Stimulated activated naive B cell treated with anti-CD40 and anti-IgM and Interleukin-4, amounts not matched to agents 10 μg/mL and 1 μg/mL and 100 μg/mL, for 72 hours (primary cell): Measurements from ENCODE around the gene CFAP119.

ENCODE experiments used
- ATAC-seq, 2 donors: fragments of 150-1000 bp; cut with Tn5 transposase; replicated peaks; 2 replicates each; pipeline ENCODE4 v1.10.0; 2021; ENCODE audit warnings: moderate library complexity in 1 of 2
- DNase-seq: peaks from one replicate; pipeline ENCODE4 v3.0.0; 2021
- H3K27ac Mint-ChIP-seq: one replicate; pipeline ENCODE4 v1.8.0; 2022; ENCODE audit warnings: mild to moderate bottlenecking, mixed read lengths
- H3K27me3 Mint-ChIP-seq, 2 donors: one replicate each; pipeline ENCODE4 v1.8.0; 2022; ENCODE audit warnings: mixed read lengths in 2 of 2
- H3K36me3 Mint-ChIP-seq, 2 donors: one replicate each; pipeline ENCODE4 v1.8.0; 2022; ENCODE audit warnings: mixed read lengths in 2 of 2, mild to moderate bottlenecking in 1 of 2
- H3K4me1 Mint-ChIP-seq, 2 donors: one replicate each; pipeline ENCODE4 v1.8.0; 2022; ENCODE audit warnings: mixed read lengths in 2 of 2, mild to moderate bottlenecking in 1 of 2
- H3K4me3 Mint-ChIP-seq, 2 donors: one replicate each; pipeline ENCODE4 v1.8.0; 2022; ENCODE audit warnings: mild to moderate bottlenecking in 2 of 2, mixed read lengths in 2 of 2, moderate library complexity in 1 of 2
- H3K9me3 Mint-ChIP-seq, 2 donors: one replicate each; pipeline ENCODE4 v1.8.0; 2022; ENCODE audit warnings: mixed read lengths in 2 of 2, mild to moderate bottlenecking in 1 of 2

Gene CFAP119

GRCh38 chr16:30774367-30775130 is 12.7 kb upstream of the CFAP119 start:
- Mint-ChIP-seq H3K4me1 (peaks cover 33 to 63% of the 10 kb centered on the region in 2 donors), H3K27ac (peak overlapping the region; percentile 92), H3K36me3 (peaks cover 48 to 61% of the 10 kb centered on the region in 2 donors), H3K9me3 (no peaks in the 10 kb centered on the region), H3K27me3 (peaks cover 9 to 11% of the 10 kb centered on the region in 2 donors), H3K4me3 (peak overlapping the region; percentile 88 to 90)
- DNase-seq = no peak
- ATAC-seq = peak in 1 of 2 donors; percentile 2

GRCh38 chr16:30773826-30774225 is 12.0 kb upstream of the CFAP119 start:
- ATAC-seq (no peak), DNase-seq (no peak)
- Mint-ChIP-seq H3K4me3 (no peak overlapping the region), H3K4me1 (peaks cover 35 to 63% of the 10 kb centered on the region in 2 donors), H3K27me3 (peaks cover 9 to 11% of the 10 kb centered on the region in 2 donors), H3K9me3 (no peaks in the 10 kb centered on the region), H3K27ac (no peak overlapping the region), H3K36me3 (peaks cover 47 to 61% of the 10 kb centered on the region in 2 donors)

GRCh38 chr16:30771726-30772125 is 9.9 kb upstream of the CFAP119 start:
- no peak overlapping the region for H3K27ac Mint-ChIP-seq
- H3K4me3 Mint-ChIP-seq = no peak overlapping the region
- ATAC-seq (no peak), DNase-seq (no peak)
- H3K9me3 Mint-ChIP-seq = no peaks in the 10 kb centered on the region
- H3K36me3 Mint-ChIP-seq = peaks cover 44 to 68% of the 10 kb centered on the region in 2 donors
- peaks cover 26 to 50% of the 10 kb centered on the region in 2 donors for H3K4me1 Mint-ChIP-seq
- H3K27me3 Mint-ChIP-seq = peaks cover under 1 to 2% of the 10 kb centered on the region in 2 donors

GRCh38 chr16:30769379-30770089 is 7.7 kb upstream of the CFAP119 start:
- peak overlapping the region; percentile 25 for H3K27ac Mint-ChIP-seq
- peak in 1 of 2 donors; percentile 12 for ATAC-seq
- no peak overlapping the region for H3K4me3 Mint-ChIP-seq
- H3K27me3 Mint-ChIP-seq = no peaks in the 10 kb centered on the region
- H3K9me3 Mint-ChIP-seq = no peaks in the 10 kb centered on the region
- H3K4me1 Mint-ChIP-seq = peaks cover 19 to 28% of the 10 kb centered on the region in 2 donors
- DNase-seq = no peak
- H3K36me3 Mint-ChIP-seq = peaks cover 52 to 78% of the 10 kb centered on the region in 2 donors

GRCh38 chr16:30768583-30769181 is 6.8 kb upstream of the CFAP119 start:
- ATAC-seq (no peak), DNase-seq (no peak)
- H3K36me3 Mint-ChIP-seq = peaks cover 48 to 74% of the 10 kb centered on the region in 2 donors
- H3K4me1 Mint-ChIP-seq = peaks cover 15 to 30% of the 10 kb centered on the region in 2 donors
- peak overlapping the region; percentile 54 for H3K27ac Mint-ChIP-seq
- H3K9me3 Mint-ChIP-seq = no peaks in the 10 kb centered on the region
- H3K27me3 Mint-ChIP-seq = no peaks in the 10 kb centered on the region
- no peak overlapping the region for H3K4me3 Mint-ChIP-seq

- ATAC-seq = peak in 1 of 2 donors; percentile 38
- H3K4me1 Mint-ChIP-seq = peaks cover 17 to 33% of the 10 kb centered on the region in 2 donors
- H3K27me3 Mint-ChIP-seq = no peaks in the 10 kb centered on the region
- no peak overlapping the region for H3K4me3 Mint-ChIP-seq
- H3K36me3 Mint-ChIP-seq = peaks cover 47 to 73% of the 10 kb centered on the region in 2 donors
- H3K9me3 Mint-ChIP-seq = no peaks in the 10 kb centered on the region
- DNase-seq = no peak
- no peak overlapping the region for H3K27ac Mint-ChIP-seq
These were observed 6.1 kb upstream of the CFAP119 start for GRCh38 chr16:30767767-30768465.

GRCh38 chr16:30766933-30767284 is 5.0 kb upstream of the CFAP119 start:
- Mint-ChIP-seq H3K9me3 (no peaks in the 10 kb centered on the region), H3K4me1 (peaks cover 10 to 26% of the 10 kb centered on the region in 2 donors), H3K27me3 (no peaks in the 10 kb centered on the region), H3K4me3 (no peak overlapping the region), H3K36me3 (peaks cover 38 to 64% of the 10 kb centered on the region in 2 donors), H3K27ac (no peak overlapping the region)
- DNase-seq (no peak), ATAC-seq (no peak)

- no peak for DNase-seq
- Mint-ChIP-seq H3K27ac (no peak overlapping the region), H3K36me3 (peaks cover 34 to 60% of the 10 kb centered on the region in 2 donors), H3K27me3 (no peaks in the 10 kb centered on the region), H3K4me3 (no peak overlapping the region), H3K9me3 (no peaks in the 10 kb centered on the region), H3K4me1 (peaks cover 9 to 23% of the 10 kb centered on the region in 2 donors)
- no peak for ATAC-seq
These were observed 4.5 kb upstream of the CFAP119 start for GRCh38 chr16:30766206-30766932.

GRCh38 chr16:30764816-30765465 is 3.1 kb upstream of the CFAP119 start:
- Mint-ChIP-seq H3K4me3 (no peak overlapping the region), H3K36me3 (peaks cover 28 to 61% of the 10 kb centered on the region in 2 donors), H3K27me3 (no peaks in the 10 kb centered on the region), H3K9me3 (no peaks in the 10 kb centered on the region), H3K4me1 (peaks cover 19 to 30% of the 10 kb centered on the region in 2 donors), H3K27ac (no peak overlapping the region)
- ATAC-seq = no peak
- DNase-seq = no peak

- DNase-seq (no peak), ATAC-seq (no peak)
- no peak overlapping the region for H3K27ac Mint-ChIP-seq
- H3K9me3 Mint-ChIP-seq = no peaks in the 10 kb centered on the region
- H3K36me3 Mint-ChIP-seq = peaks cover 28 to 59% of the 10 kb centered on the region in 2 donors
- H3K4me3 Mint-ChIP-seq = peak overlapping the region in 1 of 2 donors; percentile 30
- H3K4me1 Mint-ChIP-seq = peaks cover 23 to 35% of the 10 kb centered on the region in 2 donors
- H3K27me3 Mint-ChIP-seq = no peaks in the 10 kb centered on the region
These were observed 2.2 kb upstream of the CFAP119 start for GRCh38 chr16:30764086-30764485.

- no peak for ATAC-seq
- Mint-ChIP-seq H3K36me3 (peaks cover 22 to 54% of the 10 kb centered on the region in 2 donors), H3K27ac (peak overlapping the region; percentile 95), H3K4me3 (peak overlapping the region; percentile 93 to 99), H3K9me3 (no peaks in the 10 kb centered on the region), H3K4me1 (peaks cover 26 to 42% of the 10 kb centered on the region in 2 donors), H3K27me3 (no peaks in the 10 kb centered on the region)
- DNase-seq = no peak
These were observed 1.3 kb upstream of the CFAP119 start for GRCh38 chr16:30762991-30763725.

GRCh38 chr16:30761427-30761927 is 385 bp downstream of the CFAP119 start:
- Mint-ChIP-seq H3K27me3 (no peaks in the 10 kb centered on the region), H3K4me3 (peak overlapping the region; percentile 93 to 99), H3K36me3 (peaks cover 15 to 48% of the 10 kb centered on the region in 2 donors), H3K27ac (peak overlapping the region; percentile 95), H3K9me3 (no peaks in the 10 kb centered on the region), H3K4me1 (peaks cover 28 to 42% of the 10 kb centered on the region in 2 donors)
- DNase-seq (peak; percentile 39), ATAC-seq (peak; percentile 60)
